Kidney (tissue), 22 donors: ENCODE measurements around the gene ZBTB49. TPM values are rescaled to one million over a fixed set of nuclear protein-coding genes. Genes with fewer than 3 reads are reported as not detected.

Source experiments
- DNase-seq, 5 donors: peaks; one replicate each; pipeline ENCODE4 v3.0.0-alpha.2; 2013 to 2020
- FAIRE-seq: peaks from 2 replicates; lab custom pipeline; 2012; peaks lifted over from hg19 to GRCh38; lab: Jason Lieb, UNC
- H3K27ac ChIP-seq, 2 donors: one replicate each; pipeline ENCODE4 v1.7.0; 2013; ENCODE audit warnings: low read depth in 2 of 2, low read length in 2 of 2, inconsistent platforms in 1 of 2
- H3K27me3 ChIP-seq: one replicate; pipeline ENCODE4 v1.7.1; 2013; ENCODE audit warnings: low read length, inconsistent platforms; ENCODE audit not compliant: control insufficient read depth, insufficient read depth
- H3K36me3 ChIP-seq, 3 donors: one replicate each; pipeline versions ENCODE4 v1.7.0 to v1.7.1; 2013; ENCODE audit warnings: low read length in 3 of 3, control low read depth in 1 of 3, inconsistent platforms in 1 of 3; ENCODE audit not compliant: insufficient read depth in 3 of 3, control insufficient read depth in 2 of 3
- H3K4me1 ChIP-seq, 3 donors: one replicate each; pipeline versions ENCODE4 v1.7.0 to v1.7.1; 2013; ENCODE audit warnings: low read length in 3 of 3, inconsistent platforms in 1 of 3, low read depth in 1 of 3; ENCODE audit not compliant: control insufficient read depth in 2 of 3, insufficient read depth in 2 of 3
- H3K4me3 ChIP-seq, 3 donors: one replicate each; pipeline versions ENCODE4 v1.7.0 to v1.8.1; 2013; ENCODE audit warnings: low read length in 3 of 3, control low read depth in 1 of 3, inconsistent platforms in 1 of 3
- H3K9ac ChIP-seq, 3 donors: one replicate each; pipeline versions ENCODE4 v1.7.0 to v1.7.1; 2013; ENCODE audit warnings: low read length in 3 of 3, control low read depth in 1 of 3, inconsistent platforms in 1 of 3
- H3K9me3 ChIP-seq, 3 donors: one replicate each; pipeline versions ENCODE4 v1.7.0 to v1.7.1; 2013; ENCODE audit warnings: low read length in 3 of 3, control low read depth in 1 of 3, inconsistent platforms in 1 of 3; ENCODE audit not compliant: control insufficient read depth in 2 of 3, insufficient read depth in 1 of 3
- CTCF ChIP-seq: IDR thresholded peaks from 3 replicates; pipeline ENCODE4 v1.5.1; 2012; ENCODE audit warnings: mild to moderate bottlenecking, moderate library complexity, borderline replicate concordance; ENCODE audit not compliant: insufficient read depth; ENCODE audit errors: extremely low read depth
- intact Hi-C: fragments of 100-400 bp; cut with DNase I; formaldehyde crosslinking; loops from one replicate; pipeline ENCODE4 v1.11.1; 2022
- long read RNA-seq, 10 donors: library from polyadenylated mRNA in 1 of 10; unstranded in 1 of 10; transcript quantifications; one replicate each; pipeline ENCODE4 v2.0.0 and lab custom pipeline, GENCODE V29; 2021 to 2026
- polyA plus RNA-seq: library from polyadenylated mRNA; stranded (reverse); fragments of 350-450 nt; fragmentation: Illumina TruSeq; extraction: RNeasy Lipid Tissue Mini Kit (QIAGEN cat#74804); gene quantifications from one replicate; pipeline ENCODE4 v1.2.3, GENCODE V29; 2014; ENCODE audit warnings: low read depth, low replicate concordance; ENCODE audit not compliant: insufficient read depth
- total RNA-seq: library from RNA; stranded (reverse); fragmentation: NEBNext Ultra II Directional; extraction: Animal tissue kit (Norgen Biotek cat#: 25700); gene quantifications from one replicate; pipeline ENCODE4 v1.2.1, GENCODE V29; 2021
- donor health status: control.
- donor health status: control.
- donor health status: control.
- donor health status: control.
- donor health status: control.
- donor health status: DM: yes; HTN: yes; CAD: no.
- donor health status: Normal renal cell carcinoma (clear cell type).

The ZBTB49 gene
- total RNA-seq (5.8 TPM), polyA plus RNA-seq (2.8 TPM)
- long read RNA-seq, donor 1, result 0 reads
- long read RNA-seq, donor 2, result 0 reads
- long read RNA-seq, donor 3, partial matches to known transcripts, result 7 of 7 reads
- long read RNA-seq, donor 3, other reads (novel, unspliced or antisense), result 0 of 7 reads
- long read RNA-seq, donor 4, result 0 reads
- long read RNA-seq, donor 5, result 0 reads
- long read RNA-seq, donor 6, result 0 reads
- long read RNA-seq, donor 7, partial matches to known transcripts, result 1 of 13 reads
- long read RNA-seq, donor 7, other reads (novel, unspliced or antisense), result 10 of 13 reads
- long read RNA-seq, donor 8, result 0 reads
- long read RNA-seq, donor 9, result 0 reads
- long read RNA-seq, donor 10, result 0 reads

GRCh38 chr4:4289941-4290850, at the start of gene ZBTB49, which contains the start of gene LYAR:
Gene ZBTB49, plus strand, starts transcription at chr4:4290251. Its CDS starts 9,695 bp downstream, at chr4:4299946.
Gene LYAR, minus strand, starts transcription at chr4:4290154. Its CDS starts 6,412 bp downstream, at chr4:4283742.
- peak; percentile 9 for TF ChIP-seq CTCF
- H3K9ac ChIP-seq, result peak within 1 kb of the TSS; percentile 61 to 84 (median 74)
- no peaks in the 10 kb centered on the region for H3K9me3 ChIP-seq
- FAIRE-seq, result no peak
- peak; percentile 96 to 98 (median 97) for DNase-seq
- H3K36me3 ChIP-seq, result peaks cover 0 to 6% (median 2%) of the 10 kb centered on the region in 3 donors
- peak within 1 kb of the TSS; percentile 29 to 56 for H3K27ac ChIP-seq
- intact Hi-C loops, result no loop called here
- no peaks in the 10 kb centered on the region for H3K27me3 ChIP-seq
- peak within 1 kb of the TSS; percentile 84 to 96 (median 89) for H3K4me3 ChIP-seq
- peaks cover 8 to 21% (median 11%) of the 10 kb centered on the region in 3 donors for H3K4me1 ChIP-seq

GRCh38 chr4:4245172-4245571, 44.9 kb upstream of the ZBTB49 start:
- TF ChIP-seq CTCF, result no peak
- DNase-seq (no peak), FAIRE-seq (no peak)
- Histone ChIP-seq H3K27ac (no peak overlapping the region), H3K9ac (no peak overlapping the region), H3K4me1 (peaks cover 4 to 14% (median 13%) of the 10 kb centered on the region in 3 donors), H3K27me3 (no peaks in the 10 kb centered on the region), H3K36me3 (peaks cover 5 to 18% (median 16%) of the 10 kb centered on the region in 3 donors), H3K9me3 (no peaks in the 10 kb centered on the region), H3K4me3 (no peak overlapping the region)
- intact Hi-C loops, result no loop called here

- no peak for FAIRE-seq
- Histone ChIP-seq H3K4me3 (peak overlapping the region; percentile 95 to 99 (median 95)), H3K9me3 (no peaks in the 10 kb centered on the region), H3K4me1 (peaks cover 4 to 14% (median 13%) of the 10 kb centered on the region in 3 donors), H3K36me3 (peaks cover 5 to 16% (median 14%) of the 10 kb centered on the region in 3 donors), H3K9ac (peak overlapping the region; percentile 75 to 97 (median 93)), H3K27ac (peak overlapping the region; percentile 97 to 98), H3K27me3 (no peaks in the 10 kb centered on the region)
- no peak for TF ChIP-seq CTCF
- intact Hi-C loops, result no loop called here
- DNase-seq, result no peak
Observed at GRCh38 chr4:4247696-4248028, 42.4 kb upstream of the ZBTB49 start.
